ENCODE data around the gene MCC. TPM values are rescaled to one million over a fixed set of nuclear protein-coding genes. Genes with fewer than 3 reads are reported as not detected.

The MCC gene
- total and polyA plus RNA-seq, 2 donors from 2014 or later: 2.4 to 20.6 TPM

DNA sequence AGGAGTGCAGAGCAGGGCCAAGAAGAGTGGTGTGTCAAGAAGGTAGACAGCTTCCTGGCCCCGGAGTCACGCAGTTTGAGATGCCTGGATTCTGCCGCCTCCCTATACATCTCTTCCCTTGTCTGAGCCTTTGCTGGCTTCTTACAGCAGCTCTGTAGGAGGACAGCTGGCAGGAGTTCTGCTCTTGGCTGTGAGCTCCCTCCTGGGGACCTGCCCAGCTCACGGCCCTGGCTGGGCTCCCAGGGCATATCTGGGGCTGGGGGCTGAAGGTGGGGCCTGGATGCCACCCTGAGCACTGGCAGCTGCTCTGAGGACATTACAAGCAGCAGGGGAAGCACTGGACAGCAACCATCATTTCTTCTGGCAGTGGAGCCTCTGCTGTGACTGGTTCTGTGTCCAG lies 52.7 kb downstream of the MCC start:
- intact Hi-C loops (cut with DNase I): no loop called here
- DNase-seq (no peak), FAIRE-seq (no peak)
- no peak overlapping the region for H3K9ac ChIP-seq (ENCODE audit: low read length in 3 of 3)
- H3K36me3 ChIP-seq (ENCODE audit: control insufficient read depth in 2 of 3, insufficient read depth in 3 of 3, low read length in 3 of 3): no peaks in the 10 kb centered on the region
- H3K27me3 ChIP-seq (ENCODE audit: control insufficient read depth, insufficient read depth, low read length): no peaks in the 10 kb centered on the region
- TF ChIP-seq CTCF (IDR thresholded peaks at IDR 0.05; ENCODE audit: borderline replicate concordance, extremely low read depth, insufficient read depth): no peak
- no peaks in the 10 kb centered on the region for H3K4me1 ChIP-seq (ENCODE audit: control insufficient read depth in 2 of 3, insufficient read depth in 2 of 3, low read depth in 1 of 3, low read length in 3 of 3)
- no peak overlapping the region for H3K27ac ChIP-seq (ENCODE audit: low read depth in 2 of 2, low read length in 2 of 2)
- no peak overlapping the region for H3K4me3 ChIP-seq (ENCODE audit: low read length in 3 of 3)
- H3K9me3 ChIP-seq (ENCODE audit: control insufficient read depth in 2 of 3, insufficient read depth in 1 of 3, low read length in 3 of 3): no peaks in the 10 kb centered on the region

DNA sequence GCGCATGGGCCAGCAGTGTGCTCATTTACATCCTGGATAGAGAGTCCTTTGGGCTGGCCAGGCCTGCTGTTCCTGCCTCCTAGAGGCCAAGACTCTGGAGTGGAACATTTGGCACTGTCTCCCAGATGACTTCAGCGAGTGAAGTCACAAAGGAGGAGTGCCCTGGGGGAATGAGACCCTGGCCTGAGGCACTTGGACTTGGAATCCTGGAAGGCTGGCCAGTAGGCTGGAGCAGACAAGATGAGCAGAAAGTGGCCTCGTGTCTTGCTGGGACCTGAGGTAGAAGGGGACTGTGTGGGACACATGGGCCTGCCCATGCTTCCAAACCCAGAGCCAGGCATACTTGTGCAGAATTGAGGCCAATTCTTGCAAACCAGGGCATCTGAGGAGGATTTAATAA lies 53.4 kb downstream of the MCC start, which contains the start of gene TSSK1B:
TSS of gene TSSK1B (minus strand) at position 101 of the 400 bp plus-strand sequence. CDS start 150 bp downstream, outside the sequence.
- Histone ChIP-seq H3K9me3 (ENCODE audit: control insufficient read depth in 2 of 3, insufficient read depth in 1 of 3, low read length in 3 of 3) (no peaks in the 10 kb centered on the region), H3K4me3 (ENCODE audit: low read length in 3 of 3) (no peak within 1 kb of the TSS), H3K36me3 (ENCODE audit: control insufficient read depth in 2 of 3, insufficient read depth in 3 of 3, low read length in 3 of 3) (no peaks in the 10 kb centered on the region), H3K4me1 (ENCODE audit: control insufficient read depth in 2 of 3, insufficient read depth in 2 of 3, low read depth in 1 of 3, low read length in 3 of 3) (no peaks in the 10 kb centered on the region), H3K9ac (ENCODE audit: low read length in 3 of 3) (no peak within 1 kb of the TSS), H3K27ac (ENCODE audit: low read depth in 2 of 2, low read length in 2 of 2) (no peak within 1 kb of the TSS), H3K27me3 (ENCODE audit: control insufficient read depth, insufficient read depth, low read length) (no peaks in the 10 kb centered on the region)
- no peak for TF ChIP-seq CTCF (IDR thresholded peaks at IDR 0.05; ENCODE audit: borderline replicate concordance, extremely low read depth, insufficient read depth)
- intact Hi-C loops (cut with DNase I): no loop called here
- DNase-seq (no peak), FAIRE-seq (no peak)

GRCh38 chr5:113433862-113434612 lies 54.2 kb downstream of the MCC start:
- Histone ChIP-seq H3K9me3 (ENCODE audit: control insufficient read depth in 2 of 3, insufficient read depth in 1 of 3, low read length in 3 of 3) (no peaks in the 10 kb centered on the region), H3K4me3 (ENCODE audit: low read length in 3 of 3) (no peak overlapping the region), H3K4me1 (ENCODE audit: control insufficient read depth in 2 of 3, insufficient read depth in 2 of 3, low read depth in 1 of 3, low read length in 3 of 3) (no peaks in the 10 kb centered on the region), H3K27me3 (ENCODE audit: control insufficient read depth, insufficient read depth, low read length) (no peaks in the 10 kb centered on the region), H3K9ac (ENCODE audit: low read length in 3 of 3) (no peak overlapping the region), H3K36me3 (ENCODE audit: control insufficient read depth in 2 of 3, insufficient read depth in 3 of 3, low read length in 3 of 3) (no peaks in the 10 kb centered on the region), H3K27ac (ENCODE audit: low read depth in 2 of 2, low read length in 2 of 2) (no peak overlapping the region)
- TF ChIP-seq CTCF (IDR thresholded peaks at IDR 0.05; ENCODE audit: borderline replicate concordance, extremely low read depth, insufficient read depth): no peak
- FAIRE-seq: no peak
- intact Hi-C loops (cut with DNase I): no loop called here
- no peak for DNase-seq

Data from kidney (tissue), 14 donors.